ENCODE data around the gene MXRA7.

GRCh38 chr17:76658242-76658662 is 52.5 kb downstream of the MXRA7 start:
- no peak for TF ChIP-seq CTCF (IDR thresholded peaks at IDR 0.05)
- no peak for TF ChIP-seq POLR2A (IDR thresholded peaks at IDR 0.05)
- no peak for TF ChIP-seq EP300 (IDR thresholded peaks at IDR 0.05)
- TF ChIP-seq POLR2AphosphoS5 (IDR thresholded peaks at IDR 0.05): no peak

All from sigmoid colon (tissue), 4 donors.